Right cardiac atrium (tissue), 5 donors: ENCODE measurements around the gene COL24A1. TPM values are rescaled to one million over a fixed set of nuclear protein-coding genes. Genes with fewer than 3 reads are reported as not detected.
"Not testable (repeated sequence)": the region's sequence is repeated elsewhere in the genome, so short reads cannot be mapped to it uniquely, and the experiment has no call there.

Source experiments
- ATAC-seq, 2 donors: fragments of 200-7000 bp; cut with Tn5 transposase; one replicate each; pipeline versions ENCODE4 v1.8.0 to v1.9.1; 2020; ENCODE audit warnings: moderate library complexity in 2 of 2, mild to moderate bottlenecking in 1 of 2
- DNase-seq, 3 donors: peaks; one replicate each; pipeline ENCODE4 v3.0.0-alpha.2; 2020
- H3K27ac ChIP-seq: one replicate; pipeline ENCODE4 v1.5.1; 2013; ENCODE audit warnings: mild to moderate bottlenecking, low read length, control low read depth, moderate library complexity
- H3K27me3 ChIP-seq: one replicate; pipeline ENCODE4 v1.6.1; 2013; ENCODE audit not compliant: control insufficient read depth, insufficient read depth
- H3K4me1 ChIP-seq: one replicate; pipeline ENCODE4 v1.6.1; 2013; ENCODE audit warnings: low read length; ENCODE audit not compliant: control insufficient read depth, insufficient read depth
- H3K4me3 ChIP-seq: one replicate; pipeline ENCODE4 v1.5.1; 2013; ENCODE audit warnings: low read length, control low read depth
- H3K9me3 ChIP-seq: one replicate; pipeline ENCODE4 v1.6.1; 2013; ENCODE audit warnings: low read length; ENCODE audit not compliant: control insufficient read depth
- WGBS: extraction: QIAGEN DNeasy Blood & Tissue Kit; methylation state at CpG from one replicate; pipeline ENCODE4 v1.1.7; 2013; 5-methylcytosine and 5-hydroxymethylcytosine counted together
- intact Hi-C, 4 donors: fragments of 100-400 bp; cut with DNase I; formaldehyde crosslinking; loops; one replicate each; pipeline versions ENCODE4 v1.11.0 to v1.14.0; 2022 to 2023
- polyA plus RNA-seq: library from polyadenylated mRNA; stranded (reverse); fragments of 200-250 nt; gene quantifications from one replicate; pipeline ENCODE4 v1.2.3, GENCODE V29; 2013
- total RNA-seq, 4 donors: library from RNA; stranded (reverse); fragmentation: NEBNext Ultra II Directional; extraction: Animal tissue kit (Norgen Biotek cat#: 25700); gene quantifications; one replicate each; pipeline ENCODE4 v1.2.1, GENCODE V29; 2021
- donor health status: healthy with polysubstance abuse.
- donor health status: DM: no; HTN: yes; CAD: no.
- donor health status: DM: no; HTN: no; CAD: no.
- donor health status: DM: no; HTN: yes; CAD: no; lungs with severe emphysema.
- donor health status: DM: yes; HTN: yes; CAD: no.

Gene COL24A1
- total and polyA plus RNA-seq, 5 donors = 0.93 to 6.9 (median 4.7) TPM

- no peak for DNase-seq
- Histone ChIP-seq H3K4me3 (no peak overlapping the region), H3K9me3 (no peaks in the 10 kb centered on the region), H3K4me1 (no peaks in the 10 kb centered on the region), H3K27me3 (no peaks in the 10 kb centered on the region), H3K27ac (no peak overlapping the region)
- ATAC-seq = no peak
- 74% methylated on average over 2 of the region's 2 CpGs for whole genome bisulfite sequencing
- intact Hi-C loops = no loop called here
These were observed 42.3 kb downstream of the COL24A1 start for GRCh38 chr1:86114236-86114635.

GRCh38 chr1:86111590-86111989, 45.0 kb downstream of the COL24A1 start:
- H3K9me3 ChIP-seq, DNase-seq, H3K27ac ChIP-seq, H3K4me1 ChIP-seq, H3K4me3 ChIP-seq, intact Hi-C loops, ATAC-seq, H3K27me3 ChIP-seq: not testable (repeated sequence)
- WGBS = 90% methylated on average over 12 of the region's 12 CpGs

- Histone ChIP-seq H3K4me1 (no peaks in the 10 kb centered on the region), H3K27ac (no peak overlapping the region), H3K4me3 (no peak overlapping the region), H3K27me3 (no peaks in the 10 kb centered on the region), H3K9me3 (no peaks in the 10 kb centered on the region)
- WGBS = 96% methylated on average over 41 of the region's 41 CpGs
- no peak for ATAC-seq
- DNase-seq = peak in 2 of 3 donors; percentile 6 to 48
- intact Hi-C loops = no loop called here
These were observed 46.0 kb downstream of the COL24A1 start for GRCh38 chr1:86110451-86111129.

- WGBS = 82% methylated on average over 2 of the region's 2 CpGs
- DNase-seq (no peak), ATAC-seq (no peak)
- intact Hi-C loops = no loop called here
- no peaks in the 10 kb centered on the region for H3K27me3 ChIP-seq
- H3K4me1 ChIP-seq = no peaks in the 10 kb centered on the region
- H3K27ac ChIP-seq = no peak overlapping the region
- no peak overlapping the region for H3K4me3 ChIP-seq
- no peaks in the 10 kb centered on the region for H3K9me3 ChIP-seq
These were observed 51.1 kb downstream of the COL24A1 start for GRCh38 chr1:86105533-86105866.

GRCh38 chr1:86104606-86105532, 51.7 kb downstream of the COL24A1 start:
- ATAC-seq (no peak), DNase-seq (peak in 1 of 3 donors; percentile 10)
- H3K27me3 ChIP-seq = no peaks in the 10 kb centered on the region
- H3K9me3 ChIP-seq = no peaks in the 10 kb centered on the region
- WGBS = 91% methylated on average over 12 of the region's 12 CpGs
- no peak overlapping the region for H3K27ac ChIP-seq
- intact Hi-C loops = no loop called here
- no peaks in the 10 kb centered on the region for H3K4me1 ChIP-seq
- no peak overlapping the region for H3K4me3 ChIP-seq

DNA sequence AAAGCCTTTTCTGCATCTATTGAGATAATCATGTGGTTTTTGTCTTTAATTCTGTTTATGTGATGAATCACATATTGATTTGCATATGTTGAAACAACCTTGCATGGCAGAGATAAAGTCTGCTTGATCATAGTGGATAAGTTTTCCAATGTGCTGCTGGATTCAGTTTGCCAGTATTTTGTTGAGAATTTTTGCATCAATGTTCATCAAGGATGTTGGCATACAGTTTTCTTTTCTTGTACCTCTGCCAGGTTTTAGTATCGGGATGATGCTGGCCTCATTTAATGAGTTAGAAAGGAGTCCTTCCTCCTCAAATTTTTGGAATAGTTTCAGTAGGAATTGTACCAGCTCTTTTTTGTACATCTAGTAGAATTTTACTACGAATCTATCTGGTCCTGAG, 55.0 kb downstream of the COL24A1 start:
- DNase-seq (no peak), ATAC-seq (no peak)
- WGBS = 44% methylated on average over 2 of the region's 2 CpGs
- no peaks in the 10 kb centered on the region for H3K9me3 ChIP-seq
- H3K27me3 ChIP-seq = no peaks in the 10 kb centered on the region
- H3K4me3 ChIP-seq = no peak overlapping the region
- H3K27ac ChIP-seq = no peak overlapping the region
- H3K4me1 ChIP-seq = no peaks in the 10 kb centered on the region
- intact Hi-C loops = no loop called here

- Histone ChIP-seq H3K4me1 (no peaks in the 10 kb centered on the region), H3K4me3 (no peak overlapping the region), H3K9me3 (no peaks in the 10 kb centered on the region), H3K27me3 (no peaks in the 10 kb centered on the region), H3K27ac (no peak overlapping the region)
- DNase-seq (no peak), ATAC-seq (no peak)
- intact Hi-C loops = no loop called here
- WGBS = 32% methylated on average over 1 of the region's 1 CpG
These were observed 56.2 kb downstream of the COL24A1 start for GRCh38 chr1:86100401-86100800.

- Histone ChIP-seq H3K4me1 (no peaks in the 10 kb centered on the region), H3K4me3 (no peak overlapping the region), H3K27me3 (no peaks in the 10 kb centered on the region), H3K9me3 (no peaks in the 10 kb centered on the region), H3K27ac (no peak overlapping the region)
- DNase-seq (peak in 1 of 3 donors; percentile 17), ATAC-seq (no peak)
- 90% methylated on average over 16 of the region's 16 CpGs for WGBS
- intact Hi-C loops = no loop called here
These were observed 66.8 kb downstream of the COL24A1 start for GRCh38 chr1:86089765-86090164.

DNA sequence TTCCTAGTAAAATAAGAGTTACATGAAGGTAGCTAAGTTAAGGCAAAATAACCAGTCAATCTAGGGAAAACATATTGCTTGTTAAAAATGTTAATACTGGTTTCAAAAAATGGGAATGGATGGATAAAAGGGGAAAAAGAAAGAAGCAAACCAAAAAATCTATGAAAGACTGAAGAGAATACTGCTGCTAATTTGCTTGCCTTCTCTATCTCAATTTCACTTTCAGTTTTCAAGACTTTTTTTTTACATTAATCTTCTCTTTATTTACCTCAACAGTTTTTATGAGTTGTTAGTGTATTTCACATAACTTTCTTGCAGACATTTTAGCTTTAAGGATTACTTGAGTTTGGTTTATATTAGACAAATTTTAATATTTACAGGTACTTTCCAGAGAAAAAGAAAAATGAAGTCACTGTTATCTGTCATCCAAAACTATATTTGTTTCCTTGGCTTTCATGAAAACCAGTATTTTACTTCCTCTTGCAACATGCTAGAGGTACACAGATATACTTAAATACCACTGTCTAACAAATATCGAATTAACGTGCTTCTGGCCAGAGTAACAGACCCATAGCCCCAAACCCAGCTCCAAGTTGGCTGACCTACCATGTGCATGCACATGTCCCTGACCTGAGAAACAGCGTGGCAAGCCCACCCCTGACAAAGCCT, 70.7 kb downstream of the COL24A1 start:
- Histone ChIP-seq H3K27ac (no peak overlapping the region), H3K9me3 (no peaks in the 10 kb centered on the region), H3K4me1 (no peaks in the 10 kb centered on the region), H3K4me3 (no peak overlapping the region), H3K27me3 (no peaks in the 10 kb centered on the region)
- DNase-seq (no peak), ATAC-seq (no peak)
- intact Hi-C loops = no loop called here
- WGBS = 79% methylated on average over 3 of the region's 3 CpGs

GRCh38 chr1:86084998-86085397, 71.6 kb downstream of the COL24A1 start:
- Histone ChIP-seq H3K4me3 (no peak overlapping the region), H3K27ac (no peak overlapping the region), H3K4me1 (no peaks in the 10 kb centered on the region), H3K27me3 (no peaks in the 10 kb centered on the region), H3K9me3 (no peaks in the 10 kb centered on the region)
- DNase-seq (no peak), ATAC-seq (no peak)
- intact Hi-C loops = no loop called here

- DNase-seq = no peak
- Histone ChIP-seq H3K27me3 (no peaks in the 10 kb centered on the region), H3K9me3 (no peaks in the 10 kb centered on the region), H3K4me1 (no peaks in the 10 kb centered on the region), H3K27ac (no peak overlapping the region), H3K4me3 (no peak overlapping the region)
- intact Hi-C loops = no loop called here
- no peak for ATAC-seq
These were observed 74.4 kb downstream of the COL24A1 start for GRCh38 chr1:86082183-86082582.
